ENCODE results near the gene GMDS. TPM values are rescaled to one million over a fixed set of nuclear protein-coding genes. Genes with fewer than 3 reads are reported as not detected.

GMDS gene
- total and polyA plus RNA-seq, 2 of the 13 experiments (the other 11 are each of a cell fraction or from before 2014, with no cell fraction given), result 64.4 to 112 TPM

GRCh38 chr6:1594445-1595200 is 650.8 kb downstream of the GMDS start:
- H3K4me2 ChIP-seq (ENCODE audit: low read depth, low read length), result peak overlapping the region; percentile 47
- peak; percentile 16 for ATAC-seq
- CTCF ChIA-PET (ENCODE audit: low intra/inter-chr PET ratio, low total read pairs), result no interaction called here

More at GRCh38 chr6:1594445-1595200, 650.8 kb downstream of the GMDS start:
- in situ Hi-C loops (cut with HindIII; ENCODE audit: extremely low pct_ligation_motif_present, low pct_unique_long_range_greater_than_20kb), result loop anchor here (5.0 kb wide), 4 partner anchors 613 to 1153 kb away; no protein-coding TSS in a partner anchor
- Histone ChIP-seq H3K27me3 (ENCODE audit: control insufficient read depth in 1 of 2, insufficient read depth in 2 of 2, low read length in 2 of 2) (peaks cover 11 to 68% of the 10 kb centered on the region in 2 experiments; a peak in 4 of 5 replicates), H3K27ac (ENCODE audit: extremely low read length, insufficient read depth, low read length) (no peak overlapping the region), H3K4me1 (ENCODE audit: insufficient read depth, low read length) (peaks cover 44% of the 10 kb centered on the region), H2AFZ (ENCODE audit: low read length) (no peak overlapping the region), H4K20me1 (ENCODE audit: insufficient read depth, low read length) (no peaks in the 10 kb centered on the region), H3K9ac (ENCODE audit: insufficient read depth, low read depth, low read length) (no peak overlapping the region), H3K9me3 (ENCODE audit: low read length) (no peaks in the 10 kb centered on the region), H3K36me3 (replicated peaks in 1 of 2; ENCODE audit: control insufficient read depth in 1 of 2, insufficient read depth in 2 of 2, low read length in 2 of 2) (no peaks in the 10 kb centered on the region), H3K79me2 (ENCODE audit: insufficient read depth, low read length) (no peaks in the 10 kb centered on the region), H3K4me3 (replicated peaks in 1 of 3; ENCODE audit: insufficient read depth in 1 of 3, low read depth in 2 of 3, low read length in 3 of 3) (peak overlapping the region in 2 of 3 experiments; percentile 10 to 12; a peak in 2 of 6 replicates)
- POLR2A ChIA-PET, result no interaction called here
- WGBS (ENCODE audit: low lambda C conversion rate), result 32% methylated on average over 24 of the region's 33 CpGs
- DNase-seq (ENCODE audit: low spot score) (no peak), FAIRE-seq (no peak)
- TF ChIP-seq TFAP4 (IDR thresholded peaks at IDR 0.05; ENCODE audit: borderline replicate concordance, low read depth), result no peak
- peak; percentile 26; the same call in 1 of the 2 replicates for TF ChIP-seq PATZ1 (CRISPR knock-in tag; IDR thresholded peaks at IDR 0.05)
- TF ChIP-seq ZNF564 (CRISPR knock-in tag; IDR thresholded peaks at IDR 0.05), result no peak
- no peak for TF ChIP-seq ZNF468 (CRISPR knock-in tag; IDR thresholded peaks at IDR 0.05)
- no peak for TF ChIP-seq CREBL2 (CRISPR knock-in tag; IDR thresholded peaks at IDR 0.05; ENCODE audit: borderline replicate concordance)
- intact Hi-C loops (cut with micrococcal nuclease; ENCODE audit: unreplicated experiment), result loop anchor here (5.0 to 10.0 kb wide), 3 partner anchors 1103 to 1460 kb away; no protein-coding TSS in a partner anchor
- BruUV-seq (replicated peaks), result no TSS peak
